Hepatocyte (in vitro differentiated cells): ENCODE data around the gene CD34. TPM values are rescaled to one million over a fixed set of nuclear protein-coding genes. Genes with fewer than 3 reads are reported as not detected.
A peak's percentile ranks its signal among the peaks of the same experiment; 100 is the strongest.

Experiments used
- DNase-seq: peaks from one replicate; pipeline ENCODE4 v3.0.0-alpha.2; 2016; ENCODE audit warnings: low spot score
- H2AFZ ChIP-seq: fragments of 200-600 bp; sonication (generic); 2 replicates; pipeline ENCODE4 v1.6.0; 2016; ENCODE audit warnings: antibody characterized with exemption, mild to moderate bottlenecking
- H3K27ac ChIP-seq: fragments of 200-600 bp; sonication (generic); 2 replicates; pipeline ENCODE4 v1.5.1; 2016; ENCODE audit warnings: mild to moderate bottlenecking
- H3K27me3 ChIP-seq: fragments of 200-600 bp; sonication (generic); 2 replicates; pipeline ENCODE4 v1.6.1; 2016
- H3K36me3 ChIP-seq: fragments of 200-600 bp; sonication (generic); replicated peaks from 2 replicates; pipeline ENCODE4 v1.5.1; 2016; ENCODE audit warnings: low read depth; ENCODE audit not compliant: insufficient read depth
- H3K4me1 ChIP-seq: fragments of 200-600 bp; sonication (generic); 2 replicates; pipeline ENCODE4 v1.5.1; 2016; ENCODE audit warnings: mild to moderate bottlenecking, moderate library complexity; ENCODE audit not compliant: insufficient read depth
- H3K4me2 ChIP-seq: fragments of 200-600 bp; sonication (generic); 2 replicates; pipeline ENCODE4 v1.6.0; 2016
- H3K4me3 ChIP-seq: fragments of 200-600 bp; sonication (generic); 2 replicates; pipeline ENCODE4 v1.5.1; 2016; ENCODE audit warnings: mild to moderate bottlenecking
- H3K79me2 ChIP-seq: fragments of 200-600 bp; sonication (generic); 2 replicates; pipeline ENCODE4 v1.6.0; 2017; ENCODE audit warnings: mild to moderate bottlenecking
- H3K9me2 ChIP-seq: fragments of 200-600 bp; sonication (generic); replicated peaks from 2 replicates; pipeline ENCODE4 v1.6.0; 2017; ENCODE audit warnings: mild to moderate bottlenecking; ENCODE audit not compliant: insufficient read depth
- H3K9me3 ChIP-seq: fragments of 200-600 bp; sonication (generic); 2 replicates; pipeline ENCODE4 v1.5.1; 2016; ENCODE audit warnings: low read depth, mild to moderate bottlenecking
- H4K20me1 ChIP-seq: fragments of 200-600 bp; sonication (generic); 2 replicates; pipeline ENCODE4 v1.6.0; 2016; ENCODE audit warnings: mild to moderate bottlenecking; ENCODE audit not compliant: insufficient read depth, poor library complexity, severe bottlenecking
- EZH2 ChIP-seq: fragments of 200-600 bp; sonication (generic); IDR thresholded peaks from 2 replicates; pipeline ENCODE4 v1.6.1; 2016; ENCODE audit warnings: antibody characterized with exemption, mild to moderate bottlenecking, borderline replicate concordance
- EZH2phosphoT487 ChIP-seq: fragments of 200-600 bp; sonication (generic); IDR thresholded peaks from one replicate; pipeline ENCODE4 v1.6.1; 2018; ENCODE audit warnings: antibody characterized with exemption, mild to moderate bottlenecking, low read depth, moderate library complexity; ENCODE audit not compliant: unreplicated experiment, severe bottlenecking
- WGBS: methylation state at CpG from one replicate; pipeline ENCODE4 v1.1.6; 2016; ENCODE audit warnings: low lambda C conversion rate; ENCODE audit errors: missing lambda C conversion rate; 5-methylcytosine and 5-hydroxymethylcytosine counted together
- polyA plus RNA-seq: library from polyadenylated mRNA; unstranded; fragments of >200 nt; fragmentation: Nextera tagmentation; extraction: Ambion mirVana; gene quantifications from 2 replicates; pipeline ENCODE4 v1.2.1, GENCODE V29; 2016
- total RNA-seq: library from RNA; depleted of rRNA; stranded (reverse); fragments of >200 nt; gene quantifications from 2 replicates; pipeline ENCODE4 v1.2.3, GENCODE V29; 2014
- TF ChIP-seq, protein P1 (sequence below): fragments of 200-600 bp; sonication (generic); IDR thresholded peaks from 2 replicates; pipeline ENCODE4 v1.5.1; 2016; ENCODE audit warnings: antibody characterized with exemption, mild to moderate bottlenecking; ENCODE audit not compliant: poor library complexity

CD34 gene
- total and polyA plus RNA-seq, 2 experiments from 2014 or later: 0.90 to 2.4 TPM

DNA sequence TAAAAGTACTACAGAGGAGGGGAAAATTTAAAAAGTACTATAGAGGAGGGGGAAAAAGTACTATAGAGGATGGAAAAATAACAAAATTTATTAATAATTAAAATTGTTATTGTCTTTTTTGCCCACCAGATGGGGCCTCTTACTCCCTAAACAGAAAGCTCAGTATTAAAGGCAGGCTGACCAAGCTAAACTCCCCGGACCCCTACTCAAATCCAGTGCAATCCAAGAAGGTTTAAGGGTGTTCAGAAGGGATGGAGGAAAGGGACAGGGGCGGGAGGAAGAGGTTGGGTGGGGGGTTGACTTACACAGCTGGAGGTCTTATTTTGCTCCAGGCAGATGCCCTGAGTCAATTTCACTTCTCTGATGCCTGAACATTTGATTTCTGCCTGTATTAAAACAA, 13.7 kb downstream of the CD34 start:
- WGBS: 46% methylated on average over 2 of the region's 2 CpGs
- Histone ChIP-seq H3K27me3 (peaks cover 12% of the 10 kb centered on the region), H4K20me1 (no peaks in the 10 kb centered on the region), H3K9me3 (no peaks in the 10 kb centered on the region), H3K4me2 (no peak overlapping the region), H3K4me3 (no peak overlapping the region), H3K4me1 (no peaks in the 10 kb centered on the region), H2AFZ (no peak overlapping the region), H3K9me2 (no peaks in the 10 kb centered on the region), H3K79me2 (no peaks in the 10 kb centered on the region), H3K27ac (no peak overlapping the region), H3K36me3 (no peaks in the 10 kb centered on the region)
- TF ChIP-seq, protein P1, sequence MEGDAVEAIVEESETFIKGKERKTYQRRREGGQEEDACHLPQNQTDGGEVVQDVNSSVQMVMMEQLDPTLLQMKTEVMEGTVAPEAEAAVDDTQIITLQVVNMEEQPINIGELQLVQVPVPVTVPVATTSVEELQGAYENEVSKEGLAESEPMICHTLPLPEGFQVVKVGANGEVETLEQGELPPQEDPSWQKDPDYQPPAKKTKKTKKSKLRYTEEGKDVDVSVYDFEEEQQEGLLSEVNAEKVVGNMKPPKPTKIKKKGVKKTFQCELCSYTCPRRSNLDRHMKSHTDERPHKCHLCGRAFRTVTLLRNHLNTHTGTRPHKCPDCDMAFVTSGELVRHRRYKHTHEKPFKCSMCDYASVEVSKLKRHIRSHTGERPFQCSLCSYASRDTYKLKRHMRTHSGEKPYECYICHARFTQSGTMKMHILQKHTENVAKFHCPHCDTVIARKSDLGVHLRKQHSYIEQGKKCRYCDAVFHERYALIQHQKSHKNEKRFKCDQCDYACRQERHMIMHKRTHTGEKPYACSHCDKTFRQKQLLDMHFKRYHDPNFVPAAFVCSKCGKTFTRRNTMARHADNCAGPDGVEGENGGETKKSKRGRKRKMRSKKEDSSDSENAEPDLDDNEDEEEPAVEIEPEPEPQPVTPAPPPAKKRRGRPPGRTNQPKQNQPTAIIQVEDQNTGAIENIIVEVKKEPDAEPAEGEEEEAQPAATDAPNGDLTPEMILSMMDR: peak; percentile 48
- TF ChIP-seq EZH2: no peak
- no peak for TF ChIP-seq EZH2phosphoT487
- no peak for DNase-seq

DNA sequence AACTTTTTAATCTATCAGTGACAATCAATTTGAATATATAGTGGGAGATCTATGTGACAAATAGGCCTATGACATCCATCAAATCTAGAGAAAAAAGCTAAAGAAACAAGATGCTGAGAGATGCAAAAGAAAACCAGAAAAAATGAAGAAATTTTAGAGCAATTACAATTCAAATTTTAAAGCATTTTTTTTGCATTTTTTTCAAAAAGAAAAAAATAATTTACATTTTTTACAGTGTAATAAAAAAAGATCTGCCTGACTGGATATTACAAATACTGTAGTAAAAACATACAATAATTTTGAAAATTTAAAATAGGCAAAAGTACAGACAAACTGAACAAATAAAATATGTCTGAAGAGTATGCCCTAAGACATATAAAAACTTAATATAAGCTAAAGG, 14.4 kb downstream of the CD34 start:
- no peaks in the 10 kb centered on the region for H3K9me2 ChIP-seq
- no peaks in the 10 kb centered on the region for H4K20me1 ChIP-seq
- H3K9me3 ChIP-seq: no peaks in the 10 kb centered on the region
- DNase-seq: no peak
- H3K4me2 ChIP-seq: no peak overlapping the region
- no peaks in the 10 kb centered on the region for H3K79me2 ChIP-seq
- no peaks in the 10 kb centered on the region for H3K4me1 ChIP-seq
- peaks cover 12% of the 10 kb centered on the region for H3K27me3 ChIP-seq
- H3K4me3 ChIP-seq: no peak overlapping the region
- no peak overlapping the region for H3K27ac ChIP-seq
- H2AFZ ChIP-seq: no peak overlapping the region
- TF ChIP-seq EZH2phosphoT487 (no peak), EZH2 (no peak)
- TF ChIP-seq, protein P1: no peak
- H3K36me3 ChIP-seq: no peaks in the 10 kb centered on the region

DNA sequence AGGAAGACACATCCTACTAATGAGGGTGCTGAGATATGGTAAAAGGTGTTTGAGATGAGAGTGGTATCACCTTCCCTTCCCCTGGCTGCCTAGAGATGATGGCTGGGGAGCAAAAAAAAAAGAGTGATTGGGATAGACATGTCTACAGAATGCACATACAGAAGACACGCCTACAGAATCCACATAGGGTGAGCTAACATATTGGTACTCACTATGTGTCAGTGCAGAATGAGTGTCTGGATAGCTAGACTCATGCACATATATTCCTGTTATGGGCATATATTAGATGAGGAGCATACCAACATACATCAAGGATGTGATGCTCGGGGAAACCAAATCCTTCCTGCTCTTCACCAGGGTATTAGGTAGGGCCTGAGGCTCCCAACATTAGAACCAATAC, 16.2 kb downstream of the CD34 start:
- Histone ChIP-seq H3K9me3 (no peaks in the 10 kb centered on the region), H4K20me1 (no peaks in the 10 kb centered on the region), H3K4me2 (no peak overlapping the region), H2AFZ (no peak overlapping the region), H3K36me3 (no peaks in the 10 kb centered on the region), H3K9me2 (no peaks in the 10 kb centered on the region), H3K27ac (no peak overlapping the region), H3K79me2 (no peaks in the 10 kb centered on the region), H3K4me1 (no peaks in the 10 kb centered on the region), H3K4me3 (no peak overlapping the region), H3K27me3 (peaks cover 12% of the 10 kb centered on the region)
- WGBS: 96% methylated on average over 2 of the region's 2 CpGs
- no peak for DNase-seq
- TF ChIP-seq, protein P1: no peak
- TF ChIP-seq EZH2phosphoT487 (no peak), EZH2 (no peak)
